Measurements from ENCODE around the gene TCF12. TPM values are rescaled to one million over a fixed set of nuclear protein-coding genes. Genes with fewer than 3 reads are reported as not detected.

Gene TCF12
- polyA plus RNA-seq, 2 donors, result 6.8 to 9.5 TPM

DNA sequence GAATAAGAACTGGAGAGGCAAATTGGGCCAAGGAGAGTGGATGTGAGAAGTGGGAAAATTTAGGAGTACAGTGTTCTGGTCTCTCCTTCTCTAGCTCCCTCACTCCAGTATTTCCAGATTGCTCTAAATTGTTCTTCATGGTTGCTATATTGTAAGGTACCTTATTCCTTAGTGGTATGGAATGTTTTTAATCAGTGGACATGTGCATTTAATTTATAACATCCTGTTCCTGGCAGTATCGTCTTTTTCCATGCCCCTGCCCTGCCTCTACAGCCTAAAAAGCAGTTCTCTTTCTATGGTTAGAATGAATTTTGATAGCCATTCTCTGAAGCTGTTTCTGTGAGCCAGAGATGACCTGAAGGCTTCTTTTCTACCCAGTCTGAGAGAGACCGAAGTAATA is 180.5 kb downstream of the TCF12 start:
- Histone ChIP-seq H3K4me1 (ENCODE audit: control insufficient read depth in 2 of 2, insufficient read depth in 2 of 2, low read length in 1 of 2) (no peaks in the 10 kb centered on the region), H3K27me3 (ENCODE audit: control insufficient read depth in 1 of 2, insufficient read depth in 2 of 2, low read length in 2 of 2) (no peaks in the 10 kb centered on the region), H3K27ac (ENCODE audit: low read depth in 2 of 2, low read length in 1 of 2) (no peak overlapping the region), H3K4me3 (ENCODE audit: low read depth in 1 of 2, low read length in 2 of 2) (no peak overlapping the region), H3K36me3 (ENCODE audit: control insufficient read depth in 2 of 2, insufficient read depth in 2 of 2, low read length in 1 of 2) (no peaks in the 10 kb centered on the region), H3K9me3 (ENCODE audit: control insufficient read depth in 2 of 2, insufficient read depth in 1 of 2, low read depth in 1 of 2, low read length in 1 of 2) (no peaks in the 10 kb centered on the region)
- WGBS, 2 donors, result 84% methylated on average over 2 of the region's 2 CpGs

DNA sequence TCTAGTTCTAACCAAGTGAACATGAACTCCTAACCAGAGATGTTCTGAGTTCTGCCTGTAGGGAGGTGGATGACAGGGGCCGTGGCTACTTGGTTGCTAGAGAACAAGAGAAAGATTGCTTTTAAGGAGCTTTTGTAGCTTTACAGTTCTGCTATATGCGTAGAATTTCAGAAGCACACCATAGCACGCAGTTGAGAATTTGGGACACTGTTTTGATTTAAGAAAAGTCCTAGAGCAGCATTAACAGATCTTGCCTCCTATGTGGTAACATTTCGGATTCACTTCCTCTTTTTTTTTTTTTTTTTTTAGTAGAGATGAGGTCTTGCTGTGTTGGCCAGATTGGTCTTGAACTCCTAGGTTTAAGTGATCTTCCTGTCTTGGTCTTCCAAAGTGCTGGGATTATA is 181.7 kb downstream of the TCF12 start:
- no peaks in the 10 kb centered on the region for H3K9me3 ChIP-seq (ENCODE audit: control insufficient read depth in 2 of 2, insufficient read depth in 1 of 2, low read depth in 1 of 2, low read length in 1 of 2)
- no peak overlapping the region for H3K27ac ChIP-seq (ENCODE audit: low read depth in 2 of 2, low read length in 1 of 2)
- no peaks in the 10 kb centered on the region for H3K27me3 ChIP-seq (ENCODE audit: control insufficient read depth in 1 of 2, insufficient read depth in 2 of 2, low read length in 2 of 2)
- no peaks in the 10 kb centered on the region for H3K36me3 ChIP-seq (ENCODE audit: control insufficient read depth in 2 of 2, insufficient read depth in 2 of 2, low read length in 1 of 2)
- no peak overlapping the region for H3K4me3 ChIP-seq (ENCODE audit: low read depth in 1 of 2, low read length in 2 of 2)
- H3K4me1 ChIP-seq (ENCODE audit: control insufficient read depth in 2 of 2, insufficient read depth in 2 of 2, low read length in 1 of 2), result no peaks in the 10 kb centered on the region
- WGBS, 2 donors, result 90 to 97% methylated on average over 4 of the region's 4 CpGs

DNA sequence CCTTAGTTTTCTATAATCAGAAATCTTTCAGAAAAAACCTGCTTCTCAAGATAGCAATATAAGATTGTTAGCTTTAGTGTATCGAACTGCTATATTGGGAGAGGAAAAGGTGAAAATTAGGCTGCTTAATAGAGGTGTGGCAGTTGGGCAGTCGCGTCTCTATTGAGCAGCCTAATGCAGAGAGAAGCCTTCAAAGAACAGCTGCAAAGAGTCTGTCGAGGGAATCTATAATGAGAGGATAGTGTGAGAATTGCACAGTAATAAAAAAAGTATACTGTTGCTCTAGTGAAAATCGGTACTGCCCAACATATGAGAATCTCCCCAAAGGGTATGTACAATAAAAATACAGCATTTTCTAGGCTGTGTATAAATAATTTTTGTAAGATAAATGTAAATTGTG is 184.4 kb downstream of the TCF12 start:
- WGBS, 2 donors, result 78 to 84% methylated on average over 5 of the region's 5 CpGs
- H3K4me3 ChIP-seq (ENCODE audit: low read depth in 1 of 2, low read length in 2 of 2), result no peak overlapping the region
- H3K36me3 ChIP-seq (ENCODE audit: control insufficient read depth in 2 of 2, insufficient read depth in 2 of 2, low read length in 1 of 2), result no peaks in the 10 kb centered on the region
- no peaks in the 10 kb centered on the region for H3K4me1 ChIP-seq (ENCODE audit: control insufficient read depth in 2 of 2, insufficient read depth in 2 of 2, low read length in 1 of 2)
- no peak overlapping the region for H3K27ac ChIP-seq (ENCODE audit: low read depth in 2 of 2, low read length in 1 of 2)
- no peaks in the 10 kb centered on the region for H3K9me3 ChIP-seq (ENCODE audit: control insufficient read depth in 2 of 2, insufficient read depth in 1 of 2, low read depth in 1 of 2, low read length in 1 of 2)
- H3K27me3 ChIP-seq (ENCODE audit: control insufficient read depth in 1 of 2, insufficient read depth in 2 of 2, low read length in 2 of 2), result no peaks in the 10 kb centered on the region

DNA sequence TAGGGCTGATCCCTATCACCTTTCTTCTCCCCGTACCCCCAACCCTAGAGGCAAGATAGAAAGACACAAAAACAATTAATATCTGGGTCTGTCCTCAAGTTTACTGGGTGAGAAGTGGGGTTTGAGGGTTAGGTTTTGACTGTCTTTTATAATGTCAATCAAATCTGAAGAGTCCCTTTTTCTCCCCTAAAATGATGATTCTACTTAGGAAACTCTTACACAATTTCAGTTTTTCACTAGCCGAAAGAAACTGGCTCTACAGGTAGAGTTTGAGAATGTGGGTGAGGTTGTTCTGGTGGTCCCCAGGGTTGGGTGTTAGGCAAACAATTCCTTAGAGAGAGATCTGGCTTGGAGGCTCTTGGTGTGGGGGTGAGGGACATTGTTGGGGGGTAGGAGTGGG is 189.9 kb downstream of the TCF12 start:
- no peak overlapping the region for H3K4me3 ChIP-seq (ENCODE audit: low read depth in 1 of 2, low read length in 2 of 2)
- H3K9me3 ChIP-seq (ENCODE audit: control insufficient read depth in 2 of 2, insufficient read depth in 1 of 2, low read depth in 1 of 2, low read length in 1 of 2), result no peaks in the 10 kb centered on the region
- WGBS, 2 donors, result 93 to 94% methylated on average over 2 of the region's 2 CpGs
- H3K27ac ChIP-seq (ENCODE audit: low read depth in 2 of 2, low read length in 1 of 2), result no peak overlapping the region
- peaks cover 0 to 3% of the 10 kb centered on the region in 2 donors for H3K4me1 ChIP-seq (ENCODE audit: control insufficient read depth in 2 of 2, insufficient read depth in 2 of 2, low read length in 1 of 2)
- H3K36me3 ChIP-seq (ENCODE audit: control insufficient read depth in 2 of 2, insufficient read depth in 2 of 2, low read length in 1 of 2), result no peaks in the 10 kb centered on the region
- H3K27me3 ChIP-seq (ENCODE audit: control insufficient read depth in 1 of 2, insufficient read depth in 2 of 2, low read length in 2 of 2), result no peaks in the 10 kb centered on the region

DNA sequence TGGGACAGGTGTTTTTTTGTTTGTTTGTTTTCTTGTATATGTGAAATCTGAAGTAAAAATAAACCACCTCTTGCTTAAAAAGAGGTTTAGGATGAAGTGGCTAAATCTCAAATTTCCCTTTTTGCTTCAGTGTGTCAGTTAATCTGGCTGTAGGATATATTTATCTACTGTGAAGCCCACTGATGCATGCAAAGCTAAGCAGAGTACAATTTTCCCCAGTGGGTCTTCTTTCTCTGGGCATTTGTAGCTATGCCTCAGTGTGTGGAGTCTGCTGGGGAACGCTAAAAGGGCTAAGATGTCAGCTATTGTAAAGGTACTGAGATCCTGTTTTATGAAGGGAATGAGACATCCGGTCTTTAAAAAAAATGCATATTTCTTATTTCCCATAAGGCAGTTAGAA is 190.6 kb downstream of the TCF12 start:
- Histone ChIP-seq H3K27me3 (ENCODE audit: control insufficient read depth in 1 of 2, insufficient read depth in 2 of 2, low read length in 2 of 2) (no peaks in the 10 kb centered on the region), H3K4me3 (ENCODE audit: low read depth in 1 of 2, low read length in 2 of 2) (no peak overlapping the region), H3K4me1 (ENCODE audit: control insufficient read depth in 2 of 2, insufficient read depth in 2 of 2, low read length in 1 of 2) (peaks cover 0 to 3% of the 10 kb centered on the region in 2 donors), H3K27ac (ENCODE audit: low read depth in 2 of 2, low read length in 1 of 2) (no peak overlapping the region), H3K9me3 (ENCODE audit: control insufficient read depth in 2 of 2, insufficient read depth in 1 of 2, low read depth in 1 of 2, low read length in 1 of 2) (no peaks in the 10 kb centered on the region), H3K36me3 (ENCODE audit: control insufficient read depth in 2 of 2, insufficient read depth in 2 of 2, low read length in 1 of 2) (no peaks in the 10 kb centered on the region)
- 91 to 100% methylated on average over 2 of the region's 2 CpGs for WGBS, 2 donors

DNA sequence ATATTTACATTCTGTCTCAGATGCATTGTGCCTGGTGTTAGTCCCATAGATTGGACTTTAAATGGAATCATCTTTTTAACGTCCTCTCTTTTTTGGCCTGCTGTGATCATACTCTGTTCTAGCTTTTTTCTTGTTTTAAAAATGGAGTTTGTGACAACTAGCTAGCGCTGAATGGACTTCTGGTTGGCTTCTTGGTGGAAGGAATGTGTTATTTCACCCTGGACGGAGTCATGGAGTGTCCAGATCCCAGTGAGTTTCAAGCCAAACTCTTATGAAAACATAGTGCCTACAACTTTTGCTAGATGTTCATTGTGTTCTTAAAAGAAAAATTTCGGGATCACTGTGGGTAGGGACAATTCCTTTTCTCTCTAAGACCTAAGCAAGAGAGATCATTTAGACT is 192.6 kb downstream of the TCF12 start:
- H3K27ac ChIP-seq (ENCODE audit: low read depth in 2 of 2, low read length in 1 of 2), result no peak overlapping the region
- H3K9me3 ChIP-seq (ENCODE audit: control insufficient read depth in 2 of 2, insufficient read depth in 1 of 2, low read depth in 1 of 2, low read length in 1 of 2), result no peaks in the 10 kb centered on the region
- no peak overlapping the region for H3K4me3 ChIP-seq (ENCODE audit: low read depth in 1 of 2, low read length in 2 of 2)
- peaks cover 0 to 3% of the 10 kb centered on the region in 2 donors for H3K4me1 ChIP-seq (ENCODE audit: control insufficient read depth in 2 of 2, insufficient read depth in 2 of 2, low read length in 1 of 2)
- WGBS, 2 donors, result 92 to 94% methylated on average over 4 of the region's 4 CpGs
- H3K27me3 ChIP-seq (ENCODE audit: control insufficient read depth in 1 of 2, insufficient read depth in 2 of 2, low read length in 2 of 2), result no peaks in the 10 kb centered on the region
- H3K36me3 ChIP-seq (ENCODE audit: control insufficient read depth in 2 of 2, insufficient read depth in 2 of 2, low read length in 1 of 2), result no peaks in the 10 kb centered on the region

GRCh38 chr15:57112178-57112577 is 193.7 kb downstream of the TCF12 start:
- H3K27me3 ChIP-seq (ENCODE audit: control insufficient read depth in 1 of 2, insufficient read depth in 2 of 2, low read length in 2 of 2), result no peaks in the 10 kb centered on the region
- H3K4me1 ChIP-seq (ENCODE audit: control insufficient read depth in 2 of 2, insufficient read depth in 2 of 2, low read length in 1 of 2), result peaks cover 0 to 3% of the 10 kb centered on the region in 2 donors
- no peaks in the 10 kb centered on the region for H3K9me3 ChIP-seq (ENCODE audit: control insufficient read depth in 2 of 2, insufficient read depth in 1 of 2, low read depth in 1 of 2, low read length in 1 of 2)
- WGBS, 2 donors, result 69 to 70% methylated on average over 2 of the region's 2 CpGs
- no peak overlapping the region for H3K4me3 ChIP-seq (ENCODE audit: low read depth in 1 of 2, low read length in 2 of 2)
- H3K27ac ChIP-seq (ENCODE audit: low read depth in 2 of 2, low read length in 1 of 2), result no peak overlapping the region
- no peaks in the 10 kb centered on the region for H3K36me3 ChIP-seq (ENCODE audit: control insufficient read depth in 2 of 2, insufficient read depth in 2 of 2, low read length in 1 of 2)

DNA sequence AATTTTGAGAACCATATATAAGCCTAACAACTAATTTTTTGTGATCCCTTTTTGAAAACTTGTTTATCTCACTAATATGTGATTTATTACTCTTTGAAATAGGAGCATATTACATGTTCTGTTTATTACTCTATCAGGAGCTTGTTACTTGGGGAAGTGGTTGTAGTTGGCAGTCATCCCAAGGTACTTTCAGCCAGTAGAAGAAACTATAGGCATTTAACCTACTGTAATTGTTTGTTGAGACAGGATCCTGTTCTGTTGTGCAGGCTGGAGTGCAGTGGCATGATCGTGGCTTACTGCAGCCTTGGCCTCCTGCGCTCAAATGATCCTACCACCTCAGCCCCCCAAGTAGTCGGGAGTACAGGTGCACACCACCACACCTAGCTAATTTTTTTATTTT is 195.6 kb downstream of the TCF12 start:
- Histone ChIP-seq H3K4me1 (ENCODE audit: control insufficient read depth in 2 of 2, insufficient read depth in 2 of 2, low read length in 1 of 2) (peaks cover 0 to 3% of the 10 kb centered on the region in 2 donors), H3K36me3 (ENCODE audit: control insufficient read depth in 2 of 2, insufficient read depth in 2 of 2, low read length in 1 of 2) (no peaks in the 10 kb centered on the region), H3K4me3 (ENCODE audit: low read depth in 1 of 2, low read length in 2 of 2) (no peak overlapping the region), H3K27ac (ENCODE audit: low read depth in 2 of 2, low read length in 1 of 2) (no peak overlapping the region), H3K27me3 (ENCODE audit: control insufficient read depth in 1 of 2, insufficient read depth in 2 of 2, low read length in 2 of 2) (no peaks in the 10 kb centered on the region), H3K9me3 (ENCODE audit: control insufficient read depth in 2 of 2, insufficient read depth in 1 of 2, low read depth in 1 of 2, low read length in 1 of 2) (no peaks in the 10 kb centered on the region)
- 61 to 75% methylated on average over 3 of the region's 3 CpGs for WGBS, 2 donors

DNA sequence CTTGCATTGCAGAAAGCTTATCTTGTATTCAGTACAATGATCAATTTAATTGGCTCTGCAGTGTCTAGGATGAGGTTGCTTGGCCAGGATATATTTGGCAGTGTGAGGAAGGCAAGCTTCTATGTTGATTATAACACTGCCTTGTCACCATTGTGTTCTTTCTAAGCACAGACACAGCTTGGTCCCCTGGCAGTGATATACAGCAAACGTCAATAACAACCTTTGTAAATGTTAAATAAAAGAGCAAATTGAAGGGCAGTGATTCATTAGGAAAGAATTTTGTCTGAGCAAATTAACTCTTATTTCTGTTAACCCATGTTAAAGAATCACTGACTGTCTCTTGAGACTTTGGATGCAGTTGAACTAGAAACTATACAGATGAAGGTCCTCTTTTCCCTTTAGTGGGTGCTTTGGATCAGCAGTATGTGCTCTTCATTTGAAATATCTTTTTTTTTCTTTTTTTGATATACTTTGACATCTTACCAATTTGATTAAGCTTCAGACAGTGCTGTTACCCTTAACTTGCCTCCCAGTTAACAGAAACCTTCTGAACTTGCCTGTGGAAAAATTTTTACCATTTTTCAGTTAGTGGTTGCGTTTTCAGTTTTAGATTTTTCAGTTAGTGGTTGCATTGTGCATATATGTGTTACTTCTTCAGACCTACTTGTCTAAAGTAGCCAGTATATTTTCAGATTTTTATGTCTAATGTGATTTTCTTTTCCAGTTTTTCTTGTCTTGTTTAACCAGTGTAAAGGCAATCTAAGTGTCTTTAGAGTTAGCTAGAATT is 199.8 kb downstream of the TCF12 start:
- Histone ChIP-seq H3K9me3 (ENCODE audit: control insufficient read depth in 2 of 2, insufficient read depth in 1 of 2, low read depth in 1 of 2, low read length in 1 of 2) (no peaks in the 10 kb centered on the region), H3K4me3 (ENCODE audit: low read depth in 1 of 2, low read length in 2 of 2) (no peak overlapping the region), H3K4me1 (ENCODE audit: control insufficient read depth in 2 of 2, insufficient read depth in 2 of 2, low read length in 1 of 2) (peaks cover 0 to 3% of the 10 kb centered on the region in 2 donors), H3K27ac (ENCODE audit: low read depth in 2 of 2, low read length in 1 of 2) (no peak overlapping the region), H3K27me3 (ENCODE audit: control insufficient read depth in 1 of 2, insufficient read depth in 2 of 2, low read length in 2 of 2) (no peaks in the 10 kb centered on the region), H3K36me3 (ENCODE audit: control insufficient read depth in 2 of 2, insufficient read depth in 2 of 2, low read length in 1 of 2) (no peaks in the 10 kb centered on the region)
- WGBS, 2 donors, result 46% methylated on average over 2 of the region's 2 CpGs
